ENCODE data around the gene MCC.

GRCh38 chr5:113447498-113448050, 40.7 kb downstream of the MCC start:
- TF ChIP-seq, protein P1, sequence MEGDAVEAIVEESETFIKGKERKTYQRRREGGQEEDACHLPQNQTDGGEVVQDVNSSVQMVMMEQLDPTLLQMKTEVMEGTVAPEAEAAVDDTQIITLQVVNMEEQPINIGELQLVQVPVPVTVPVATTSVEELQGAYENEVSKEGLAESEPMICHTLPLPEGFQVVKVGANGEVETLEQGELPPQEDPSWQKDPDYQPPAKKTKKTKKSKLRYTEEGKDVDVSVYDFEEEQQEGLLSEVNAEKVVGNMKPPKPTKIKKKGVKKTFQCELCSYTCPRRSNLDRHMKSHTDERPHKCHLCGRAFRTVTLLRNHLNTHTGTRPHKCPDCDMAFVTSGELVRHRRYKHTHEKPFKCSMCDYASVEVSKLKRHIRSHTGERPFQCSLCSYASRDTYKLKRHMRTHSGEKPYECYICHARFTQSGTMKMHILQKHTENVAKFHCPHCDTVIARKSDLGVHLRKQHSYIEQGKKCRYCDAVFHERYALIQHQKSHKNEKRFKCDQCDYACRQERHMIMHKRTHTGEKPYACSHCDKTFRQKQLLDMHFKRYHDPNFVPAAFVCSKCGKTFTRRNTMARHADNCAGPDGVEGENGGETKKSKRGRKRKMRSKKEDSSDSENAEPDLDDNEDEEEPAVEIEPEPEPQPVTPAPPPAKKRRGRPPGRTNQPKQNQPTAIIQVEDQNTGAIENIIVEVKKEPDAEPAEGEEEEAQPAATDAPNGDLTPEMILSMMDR (conservative IDR thresholded peaks at IDR 0.05 in 1 of 2, IDR thresholded peaks at IDR 0.05 in 1 of 2; ENCODE audit: extremely low read depth in 1 of 2, insufficient read depth in 1 of 2, low read depth in 1 of 2, low read length in 2 of 2) = no peak
- no peak for TF ChIP-seq EZH2 (IDR thresholded peaks at IDR 0.05; ENCODE audit: borderline replicate concordance, low read length)
